NOMO-1 treated with dmso at 0.1 percent for 144 hours (cell line): ENCODE results near the gene SNTG2.
"Not testable (repeated sequence)": the region's sequence is repeated elsewhere in the genome, so short reads cannot be mapped to it uniquely, and the experiment has no call there.

Experiments used
- DNase-seq: peaks from one replicate; lab custom pipeline; 2025; ENCODE audit not compliant: unreplicated experiment; lab: John Stamatoyannopoulos, UW

The SNTG2 gene

DNA sequence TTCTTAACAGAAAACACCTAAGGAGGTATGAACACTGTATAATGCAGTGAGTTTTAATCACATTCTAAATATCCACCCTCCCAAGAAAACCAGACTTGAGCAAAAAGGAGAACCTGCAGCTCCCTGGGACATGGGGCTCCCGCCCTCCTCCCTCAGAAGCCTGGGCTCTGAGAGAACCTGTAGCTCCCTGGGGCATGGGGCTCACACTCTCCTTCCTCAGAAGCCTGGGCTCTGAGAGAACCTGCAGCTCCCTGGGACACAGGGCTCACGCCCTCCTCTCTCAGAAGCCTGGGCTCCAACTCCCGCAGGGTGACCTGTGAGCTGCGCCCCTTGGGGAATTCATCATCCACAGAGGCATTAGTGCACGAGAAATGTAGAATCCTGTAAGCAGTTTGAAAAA is 222.9 kb downstream of the SNTG2 start:
- no peak for DNase-seq

DNA sequence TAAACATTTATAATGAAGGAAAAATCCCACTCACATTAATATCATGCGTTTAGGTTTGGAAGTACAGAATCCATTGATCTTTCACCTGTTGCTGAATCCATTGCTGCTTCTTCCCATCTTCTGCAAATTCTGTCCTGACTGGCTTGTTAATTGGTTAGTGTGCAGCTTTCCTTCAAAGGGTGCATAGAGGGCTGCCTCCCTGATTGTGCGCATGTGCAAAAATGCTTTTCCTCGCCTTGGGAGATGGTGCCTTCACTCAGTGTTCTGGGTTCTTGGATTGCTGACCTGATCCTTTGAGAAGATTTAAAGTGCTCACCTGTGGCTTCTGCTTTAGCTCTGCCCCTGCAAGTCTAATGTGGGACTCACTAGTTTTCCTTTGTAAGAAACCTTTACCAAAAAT is 231.2 kb downstream of the SNTG2 start:
- DNase-seq, result no peak

- DNase-seq, result no peak
These were observed 232.7 kb downstream of the SNTG2 start for GRCh38 chr2:1183300-1183699.

GRCh38 chr2:1186421-1186820 is 235.8 kb downstream of the SNTG2 start:
- no peak for DNase-seq

- no peak for DNase-seq
These were observed 236.5 kb downstream of the SNTG2 start for GRCh38 chr2:1187189-1187588.

- no peak for DNase-seq
These were observed 241.5 kb downstream of the SNTG2 start for GRCh38 chr2:1192121-1192520.

DNA sequence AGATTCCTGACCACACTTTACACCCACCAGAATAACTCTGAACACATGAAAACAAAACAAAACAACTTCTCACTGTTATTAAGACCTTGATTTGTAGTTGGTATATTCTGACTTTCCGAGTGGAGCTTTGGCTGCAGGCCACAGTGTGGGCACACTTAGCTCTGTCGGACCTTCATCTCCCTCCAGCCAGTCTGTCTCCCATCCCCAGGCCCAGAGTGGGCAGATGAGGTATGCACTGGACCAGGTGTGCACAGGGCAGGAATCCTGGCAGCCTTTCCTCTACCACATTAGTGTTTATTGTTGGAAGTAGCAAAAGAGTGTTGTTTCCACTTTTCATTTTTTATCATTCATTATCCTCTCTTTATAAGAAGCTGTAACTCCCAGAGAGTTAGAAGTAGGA is 243.2 kb downstream of the SNTG2 start:
- DNase-seq, result no peak

DNA sequence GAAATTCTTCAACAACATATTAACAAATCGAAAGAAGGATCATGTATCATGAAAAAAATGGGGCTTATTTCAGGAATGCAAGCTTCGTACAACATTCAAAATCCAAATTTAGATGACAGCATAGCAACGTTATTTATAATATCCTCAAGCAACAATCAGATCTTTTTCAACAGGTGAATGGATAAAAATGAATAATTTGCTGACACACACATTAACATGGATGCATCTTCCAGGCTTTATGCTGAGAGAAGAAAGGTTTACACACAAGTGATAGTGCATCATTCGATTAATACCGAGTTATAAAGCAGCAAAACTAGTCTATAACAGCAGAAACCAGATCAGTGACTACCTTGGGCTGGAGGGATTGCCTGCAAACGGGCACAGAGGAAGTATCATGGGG is 253.1 kb downstream of the SNTG2 start:
- no peak for DNase-seq

DNA sequence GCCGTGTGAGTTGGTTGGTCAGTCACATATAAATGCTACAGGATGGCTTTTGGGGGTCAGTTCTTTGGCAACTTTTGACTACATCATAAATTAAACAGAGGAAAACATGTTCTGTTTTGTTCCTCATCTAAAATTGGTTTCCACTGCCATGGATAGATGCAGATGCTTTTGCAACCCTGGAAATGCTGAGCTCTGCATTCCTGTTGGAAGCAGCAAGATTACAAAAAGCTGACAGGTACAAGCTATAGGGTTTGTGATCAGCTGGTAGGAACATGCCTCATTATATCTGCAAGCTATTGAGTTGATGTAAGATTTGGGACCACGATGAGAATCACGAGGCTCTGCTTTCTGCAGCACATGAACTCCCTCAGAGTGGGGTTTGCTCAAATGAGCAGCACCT is 255.2 kb downstream of the SNTG2 start:
- DNase-seq, result no peak

GRCh38 chr2:1207962-1208510 is 257.4 kb downstream of the SNTG2 start:
- no peak for DNase-seq

GRCh38 chr2:1208522-1208921 is 257.9 kb downstream of the SNTG2 start:
- DNase-seq, result no peak

GRCh38 chr2:1209246-1209645 is 258.6 kb downstream of the SNTG2 start:
- no peak for DNase-seq

DNA sequence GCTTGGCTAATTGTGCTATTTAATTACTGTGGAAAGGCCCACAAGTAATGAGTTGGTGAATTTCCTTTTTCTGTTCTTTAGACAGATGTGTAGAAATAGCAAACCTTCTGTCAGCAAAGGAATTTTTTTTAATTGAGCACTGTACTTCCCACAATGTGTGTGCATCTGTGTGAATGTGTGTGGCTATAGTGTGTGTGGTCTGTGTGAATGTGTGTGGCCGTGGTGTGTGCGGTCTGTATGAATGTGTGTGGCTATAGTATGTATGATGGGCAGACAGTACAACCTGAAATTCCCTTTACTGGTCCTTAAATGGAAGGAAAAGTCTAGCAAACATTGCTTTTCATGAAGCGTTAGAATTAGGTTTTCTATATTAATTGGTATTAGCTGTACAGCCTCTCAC is 259.1 kb downstream of the SNTG2 start:
- DNase-seq, result no peak

DNA sequence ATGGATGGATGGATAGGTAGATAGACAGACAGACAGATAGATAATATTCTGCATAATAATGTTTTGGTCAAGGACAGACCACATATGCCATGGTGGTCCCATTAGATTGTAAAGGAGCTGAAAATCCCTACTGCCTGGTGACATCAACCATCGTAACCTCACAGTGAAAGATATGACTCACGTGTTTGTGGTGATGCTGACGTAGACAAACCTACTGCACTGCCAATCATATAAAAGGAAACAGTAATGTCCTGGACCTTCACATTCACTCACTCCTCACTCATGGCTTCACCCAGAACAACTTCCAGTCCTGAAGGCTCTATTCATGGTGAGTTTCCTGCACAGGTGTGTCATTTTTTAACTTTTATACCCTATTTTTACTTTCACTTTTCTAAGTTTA is 259.7 kb downstream of the SNTG2 start:
- DNase-seq, result no peak

DNA sequence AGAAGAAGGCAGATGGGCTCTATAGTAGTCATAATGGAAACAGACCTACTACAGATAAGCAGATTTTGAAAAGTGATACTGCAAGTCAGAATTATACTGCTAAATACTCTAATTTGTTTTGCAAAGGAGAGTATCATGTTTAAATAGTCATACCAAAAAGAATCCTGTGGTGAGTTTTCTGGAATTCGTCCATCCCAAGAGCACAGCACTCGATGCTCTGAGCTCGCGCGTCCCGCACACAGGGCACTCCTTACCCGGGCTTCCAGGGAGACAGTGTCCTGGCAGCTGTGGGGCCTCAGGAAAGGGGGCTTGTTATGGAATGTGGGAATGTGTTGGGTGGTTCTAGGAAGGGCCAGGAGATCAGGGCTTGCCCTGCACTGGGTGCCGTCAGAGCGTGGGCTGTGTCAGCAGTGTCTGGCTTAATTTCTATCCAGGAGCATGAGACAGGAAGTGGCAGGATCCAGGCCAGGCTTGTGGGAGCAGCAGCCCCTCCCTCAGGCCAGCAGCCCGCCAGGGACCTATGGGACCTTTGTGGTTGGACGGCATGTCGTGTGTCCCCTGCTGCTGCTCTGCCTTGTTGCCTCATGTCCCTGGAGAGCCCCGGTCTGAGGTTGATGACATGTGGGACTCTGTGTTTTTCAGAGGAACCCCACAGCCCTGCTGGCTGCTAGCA is 269.4 kb downstream of the SNTG2 start:
- DNase-seq, result no peak

- no peak for DNase-seq
These were observed 271.4 kb downstream of the SNTG2 start for GRCh38 chr2:1222056-1222455.

- DNase-seq, result no peak
These were observed 273.1 kb downstream of the SNTG2 start for GRCh38 chr2:1223791-1224190.

- no peak for DNase-seq
These were observed 274.3 kb downstream of the SNTG2 start for GRCh38 chr2:1224901-1225300.

- no peak for DNase-seq
These were observed 276.1 kb downstream of the SNTG2 start for GRCh38 chr2:1226766-1227165.

GRCh38 chr2:1227274-1227900 is 276.7 kb downstream of the SNTG2 start:
- no peak for DNase-seq

- not testable (repeated sequence) for DNase-seq
These were observed 278.9 kb downstream of the SNTG2 start for GRCh38 chr2:1229596-1229995.

GRCh38 chr2:1230155-1230893 is 279.7 kb downstream of the SNTG2 start:
- no peak for DNase-seq
